SH-SY5Y (cell line): ENCODE measurements around the gene GOSR2.

ENCODE experiments used
- GATA2 ChIP-seq: IDR thresholded peaks from 2 replicates; pipeline ENCODE4 v1.6.1; 2011; ENCODE audit warnings: mild to moderate bottlenecking, low read depth, low read length
- GATA3 ChIP-seq: IDR thresholded peaks from 2 replicates; pipeline ENCODE4 v1.6.1; 2011; ENCODE audit warnings: low read depth, mild to moderate bottlenecking, low read length, moderate library complexity

Gene GOSR2

GRCh38 chr17:46885415-46886309 is 37.3 kb upstream of the GOSR2 start:
- no peak for TF ChIP-seq GATA2
- no peak for TF ChIP-seq GATA3

GRCh38 chr17:46886310-46886663 is 36.7 kb upstream of the GOSR2 start:
- TF ChIP-seq GATA3 = no peak
- no peak for TF ChIP-seq GATA2

DNA sequence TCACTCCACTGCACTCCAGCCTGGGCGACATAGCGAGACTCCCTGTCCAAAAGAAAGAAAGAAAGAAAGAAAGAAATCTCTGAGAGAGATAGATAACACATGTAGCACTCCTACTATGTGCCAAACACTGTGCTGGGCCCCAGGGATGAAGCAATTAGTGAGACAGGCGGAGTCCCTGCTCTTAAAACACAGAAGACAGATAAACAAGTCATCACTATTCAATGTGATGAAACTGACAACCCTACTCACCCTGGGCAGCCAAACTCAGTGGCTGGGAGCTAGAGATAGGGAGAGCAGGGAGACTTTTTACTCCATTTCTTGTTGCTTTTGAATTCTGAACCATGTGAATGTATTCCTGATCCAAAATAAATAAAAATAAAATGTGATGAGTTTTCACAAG is 35.2 kb upstream of the GOSR2 start:
- TF ChIP-seq GATA2 (no peak), GATA3 (no peak)

- TF ChIP-seq GATA2 = no peak
- TF ChIP-seq GATA3 = no peak
Observed at GRCh38 chr17:46888727-46889126, 34.2 kb upstream of the GOSR2 start.

DNA sequence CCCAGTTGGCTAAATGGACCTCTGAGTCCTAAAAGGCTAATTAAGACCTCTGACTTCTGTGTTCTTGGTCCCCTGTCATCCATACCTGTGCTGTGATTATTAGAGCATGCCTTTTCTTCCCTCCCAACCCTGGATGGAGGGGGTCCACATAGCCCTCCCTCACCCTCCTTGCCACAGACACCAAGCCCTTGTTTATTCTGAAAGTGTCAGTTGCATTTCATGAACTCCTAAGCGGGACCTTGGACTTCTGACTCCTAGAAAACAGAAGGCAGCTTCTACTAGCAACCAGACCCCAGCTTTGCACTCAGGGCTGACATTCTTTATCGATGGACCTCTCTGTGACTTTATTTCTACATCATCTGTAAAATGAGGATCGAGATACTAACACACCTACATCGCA is 33.4 kb upstream of the GOSR2 start:
- TF ChIP-seq GATA2 (no peak), GATA3 (no peak)

DNA sequence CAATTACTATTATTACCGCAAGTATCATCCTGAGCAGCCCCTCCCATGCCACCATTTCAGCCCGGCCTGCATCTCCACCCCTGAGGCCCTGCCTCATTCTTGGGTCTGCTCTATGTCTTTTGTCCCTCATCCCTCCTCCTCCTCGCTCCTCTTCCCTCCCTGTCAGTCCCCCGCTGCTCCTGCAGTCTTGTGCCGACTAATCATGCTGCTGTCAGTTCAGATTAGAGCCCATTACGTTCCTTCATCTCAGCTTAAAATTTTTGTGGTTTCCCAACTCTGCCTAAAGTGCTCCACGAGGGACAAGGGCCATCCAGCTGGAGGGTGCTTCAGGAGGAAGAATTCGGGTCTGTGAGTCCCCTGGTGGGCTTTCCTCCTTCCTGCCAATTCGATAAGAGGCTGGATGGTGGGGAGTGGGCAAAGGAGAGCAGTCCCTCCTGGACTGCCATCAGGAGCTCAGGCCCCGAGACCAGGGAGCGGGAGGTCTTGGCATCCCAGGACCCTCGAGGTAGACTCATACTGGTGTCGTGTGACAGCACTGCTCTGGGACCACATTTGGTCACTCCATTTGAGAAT is 32.9 kb upstream of the GOSR2 start:
- no peak for TF ChIP-seq GATA3
- no peak for TF ChIP-seq GATA2

- TF ChIP-seq GATA3 (no peak), GATA2 (no peak)
Observed at GRCh38 chr17:46890638-46891037, 32.3 kb upstream of the GOSR2 start.

DNA sequence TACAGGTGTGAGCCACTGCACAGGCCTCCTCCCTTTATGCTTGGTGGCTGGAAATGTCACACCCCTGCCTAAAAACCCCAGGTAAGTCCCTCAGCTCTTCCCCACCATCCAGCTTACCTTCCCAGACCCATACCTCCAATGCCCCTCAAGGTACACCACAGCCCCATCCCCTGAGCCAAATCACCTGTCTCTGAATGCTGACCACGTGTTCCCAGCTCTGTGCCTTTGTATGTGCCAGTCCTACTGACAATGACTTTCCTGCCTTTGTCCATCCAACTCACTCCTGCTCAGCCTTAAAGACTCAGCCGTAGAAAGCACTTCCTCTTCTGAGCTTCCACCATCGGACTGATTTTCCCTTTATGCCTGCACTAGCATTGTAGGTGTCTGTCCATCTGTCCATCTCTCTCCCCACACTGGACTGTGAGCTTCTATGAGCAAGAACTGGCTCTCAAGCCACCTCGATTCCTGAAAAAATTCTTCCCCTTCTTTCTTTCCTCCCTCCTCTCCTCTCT is 30.7 kb upstream of the GOSR2 start:
- TF ChIP-seq GATA3 = no peak

DNA sequence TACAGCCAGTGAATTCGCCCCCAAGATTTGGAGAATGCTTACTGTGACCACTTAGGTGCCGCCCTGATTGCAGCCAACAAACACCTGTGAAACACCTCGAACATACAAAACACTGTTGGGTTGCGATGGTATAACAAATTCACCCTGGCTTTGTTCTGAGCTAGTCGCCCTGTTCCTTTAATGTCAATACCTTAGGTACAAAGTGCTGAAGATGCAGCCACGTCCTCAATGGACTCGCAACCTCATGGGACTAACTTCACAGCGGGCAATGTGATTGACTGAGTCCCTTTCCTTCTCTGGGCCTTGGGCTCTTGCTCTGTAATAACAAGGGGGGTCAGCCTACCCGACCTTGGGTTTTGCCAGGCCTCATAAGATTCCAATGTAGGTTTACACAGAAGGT is 28.9 kb upstream of the GOSR2 start:
- TF ChIP-seq GATA3 (no peak), GATA2 (no peak)

DNA sequence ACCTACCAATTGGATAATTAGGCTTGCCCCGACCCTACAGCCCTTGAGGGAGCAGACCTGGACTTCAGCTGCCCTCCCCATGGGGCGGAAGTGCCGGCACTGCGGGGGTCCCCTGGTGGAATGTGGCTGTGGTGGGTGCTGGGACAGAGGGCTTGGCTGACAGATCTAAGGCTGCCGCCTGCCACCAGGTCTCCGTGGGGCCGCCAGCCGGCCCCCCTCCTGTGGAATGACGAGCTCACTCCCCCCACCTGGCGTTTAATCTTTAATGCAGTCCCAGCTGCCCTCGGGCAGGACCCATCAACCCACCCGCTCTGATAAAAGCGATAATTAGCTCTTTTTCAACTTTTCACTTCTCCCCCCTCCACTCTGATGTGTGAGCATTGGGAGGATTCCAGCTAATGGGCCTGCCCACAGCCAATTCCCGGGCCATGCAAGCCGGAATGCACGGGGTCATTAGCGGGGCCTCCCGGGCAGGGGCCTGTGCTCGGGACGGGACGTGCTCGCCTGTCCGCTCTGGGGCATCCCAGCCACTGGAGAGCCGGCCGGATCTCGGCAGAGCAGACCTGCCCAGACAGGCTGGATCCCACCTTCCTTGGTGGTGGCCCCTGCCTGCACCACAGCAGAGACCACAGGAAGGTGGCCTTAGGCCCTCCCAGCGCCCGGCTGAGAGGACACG is 28.3 kb upstream of the GOSR2 start:
- TF ChIP-seq GATA3 (no peak), GATA2 (no peak)

- TF ChIP-seq GATA2 = no peak
- no peak for TF ChIP-seq GATA3
Observed at GRCh38 chr17:46895171-46895570, 27.8 kb upstream of the GOSR2 start.

DNA sequence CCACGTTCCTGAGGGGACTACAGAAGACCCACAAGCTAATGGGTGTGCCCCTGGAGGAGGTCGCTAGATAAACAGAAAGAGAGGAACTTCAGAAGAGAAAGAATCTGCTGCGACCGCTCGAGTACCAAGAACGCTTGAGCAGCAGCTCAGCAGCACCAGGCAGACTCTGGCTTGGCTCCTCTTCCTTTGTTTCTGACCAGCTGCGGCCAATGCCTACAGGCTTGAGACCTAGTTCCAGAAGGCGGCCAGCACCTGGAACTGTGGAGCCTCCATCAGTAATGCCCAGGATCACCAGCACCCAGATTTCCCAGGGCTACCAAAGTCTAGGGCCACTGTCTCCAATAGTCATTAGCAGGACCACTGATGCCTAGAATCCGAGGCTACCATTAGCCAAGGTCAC is 26.0 kb upstream of the GOSR2 start:
- TF ChIP-seq GATA3 = no peak
- no peak for TF ChIP-seq GATA2

DNA sequence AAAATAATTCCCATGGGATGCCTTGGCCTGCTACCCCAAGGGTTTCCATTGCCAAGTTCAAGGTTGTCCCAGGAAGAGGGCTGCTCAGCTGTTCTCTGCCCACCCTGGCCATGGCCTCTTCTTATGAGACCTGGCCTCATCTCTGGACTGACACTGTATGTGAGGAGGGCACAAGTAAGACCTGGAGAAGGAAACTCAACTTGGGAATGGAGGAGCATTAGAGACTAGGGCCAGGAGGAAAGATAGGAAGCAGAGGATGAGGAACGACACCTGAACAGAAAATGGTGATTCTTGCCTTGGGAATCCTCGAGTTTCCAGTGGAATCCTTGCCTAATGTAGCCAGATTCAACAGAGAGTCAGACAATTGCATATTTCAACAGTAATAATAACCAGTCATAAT is 24.6 kb upstream of the GOSR2 start:
- TF ChIP-seq GATA3 (no peak), GATA2 (no peak)

- TF ChIP-seq GATA2 = no peak
- no peak for TF ChIP-seq GATA3
Observed at GRCh38 chr17:46898860-46899259, 24.1 kb upstream of the GOSR2 start.

GRCh38 chr17:46901291-46901690 is 21.7 kb upstream of the GOSR2 start:
- TF ChIP-seq GATA2 (no peak), GATA3 (no peak)
